GM12878 (cell line): ENCODE data around the gene POLR3A.

Source experiments
- ASH2L ChIP-seq: fragments of 300-600, 200-600 bp; sonication (generic); IDR thresholded peaks from 2 replicates; pipeline ENCODE4 v1.6.1; 2017; ENCODE audit warnings: low read depth, mild to moderate bottlenecking, borderline replicate concordance
- ATF7 ChIP-seq: fragments of 450-650 bp; IDR thresholded peaks from 2 replicates; pipeline ENCODE4 v1.6.1; 2016; ENCODE audit warnings: low read depth, mild to moderate bottlenecking
- CBFB ChIP-seq: IDR thresholded peaks from 2 replicates; pipeline ENCODE4 v1.6.1; 2016; ENCODE audit warnings: antibody characterized with exemption, low read depth
- CHD4 ChIP-seq: fragments of 200-600 bp; sonication (generic); IDR thresholded peaks from 2 replicates; pipeline ENCODE4 v1.6.1; 2016; ENCODE audit warnings: mild to moderate bottlenecking
- DPF2 ChIP-seq: fragments of 450-650 bp; IDR thresholded peaks from 2 replicates; pipeline ENCODE4 v1.6.1; 2017; ENCODE audit warnings: mild to moderate bottlenecking
- PKNOX1 ChIP-seq: fragments of 450-650 bp; IDR thresholded peaks from 2 replicates; pipeline ENCODE4 v1.6.1; 2016; ENCODE audit warnings: mild to moderate bottlenecking
- POLR2A ChIP-seq: IDR thresholded peaks from 2 replicates; pipeline ENCODE4 v1.6.1; 2011; ENCODE audit warnings: low read depth, mild to moderate bottlenecking, low read length
- POLR2AphosphoS5 ChIP-seq: IDR thresholded peaks from 2 replicates; pipeline ENCODE4 v1.6.1; 2011; ENCODE audit warnings: mild to moderate bottlenecking, low read length, inconsistent platforms
- SREBF1 ChIP-seq: IDR thresholded peaks from 2 replicates; pipeline ENCODE4 v1.6.1; 2012; ENCODE audit warnings: mild to moderate bottlenecking, low read length
- ZNF384 ChIP-seq: IDR thresholded peaks from 2 replicates; pipeline ENCODE4 v1.6.1; 2012; ENCODE audit warnings: low read depth, mild to moderate bottlenecking, low read length, improper control_type of control experiment, borderline replicate concordance
- TF ChIP-seq, protein P1 (sequence below), 3 experiments: IDR thresholded peaks in 2 of 3; conservative IDR thresholded peaks in 1 of 3; 2 replicates each; pipeline ENCODE4 v1.5.1; 2011; ENCODE audit warnings: low read depth in 3 of 3, low read length in 3 of 3, mild to moderate bottlenecking in 3 of 3, control low read depth in 2 of 3, moderate library complexity in 2 of 3, inconsistent platforms in 1 of 3, mixed read lengths in 1 of 3; ENCODE audit not compliant: control insufficient read depth in 2 of 3, insufficient read depth in 1 of 3; ENCODE audit errors: extremely low read depth in 1 of 3
- TF ChIP-seq, protein P2 (sequence below): fragments of 450-650 bp; IDR thresholded peaks from 2 replicates; pipeline ENCODE4 v1.6.1; 2017; ENCODE audit warnings: mild to moderate bottlenecking, moderate library complexity

DNA sequence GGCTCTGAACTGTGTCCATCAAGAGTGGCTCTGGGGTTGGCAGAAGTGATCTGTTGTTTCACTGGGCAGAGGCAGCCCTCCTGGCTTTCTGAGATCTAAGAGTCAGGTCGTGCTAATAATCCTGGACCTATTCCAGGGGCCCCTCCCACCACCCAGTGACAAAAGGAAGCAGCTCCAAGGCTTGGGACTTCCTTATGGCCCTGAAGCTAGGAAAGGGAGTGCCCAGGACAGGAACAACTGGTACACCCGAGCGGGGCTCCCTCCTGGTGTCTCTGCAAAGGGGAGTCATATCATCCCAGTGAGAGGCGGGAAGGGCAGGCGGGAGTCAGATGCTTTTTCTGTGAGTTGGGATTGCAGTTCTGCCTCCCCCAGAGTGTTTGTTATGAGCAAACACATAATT, 36.7 kb upstream of the POLR3A start:
- no peak for TF ChIP-seq POLR2AphosphoS5
- TF ChIP-seq ZNF384 = no peak
- TF ChIP-seq, protein P1, sequence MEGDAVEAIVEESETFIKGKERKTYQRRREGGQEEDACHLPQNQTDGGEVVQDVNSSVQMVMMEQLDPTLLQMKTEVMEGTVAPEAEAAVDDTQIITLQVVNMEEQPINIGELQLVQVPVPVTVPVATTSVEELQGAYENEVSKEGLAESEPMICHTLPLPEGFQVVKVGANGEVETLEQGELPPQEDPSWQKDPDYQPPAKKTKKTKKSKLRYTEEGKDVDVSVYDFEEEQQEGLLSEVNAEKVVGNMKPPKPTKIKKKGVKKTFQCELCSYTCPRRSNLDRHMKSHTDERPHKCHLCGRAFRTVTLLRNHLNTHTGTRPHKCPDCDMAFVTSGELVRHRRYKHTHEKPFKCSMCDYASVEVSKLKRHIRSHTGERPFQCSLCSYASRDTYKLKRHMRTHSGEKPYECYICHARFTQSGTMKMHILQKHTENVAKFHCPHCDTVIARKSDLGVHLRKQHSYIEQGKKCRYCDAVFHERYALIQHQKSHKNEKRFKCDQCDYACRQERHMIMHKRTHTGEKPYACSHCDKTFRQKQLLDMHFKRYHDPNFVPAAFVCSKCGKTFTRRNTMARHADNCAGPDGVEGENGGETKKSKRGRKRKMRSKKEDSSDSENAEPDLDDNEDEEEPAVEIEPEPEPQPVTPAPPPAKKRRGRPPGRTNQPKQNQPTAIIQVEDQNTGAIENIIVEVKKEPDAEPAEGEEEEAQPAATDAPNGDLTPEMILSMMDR (IDR thresholded peaks at IDR 0.05 in 2 of 3, conservative IDR thresholded peaks at IDR 0.05 in 1 of 3; ENCODE audit: control insufficient read depth in 2 of 3, extremely low read depth in 1 of 3, insufficient read depth in 1 of 3, low read depth in 3 of 3, low read length in 3 of 3) = no peak
- TF ChIP-seq CHD4 = no peak
- TF ChIP-seq CBFB = no peak
- no peak for TF ChIP-seq SREBF1
- no peak for TF ChIP-seq POLR2A
- no peak for TF ChIP-seq ASH2L
- no peak for TF ChIP-seq DPF2
- no peak for TF ChIP-seq ATF7
- TF ChIP-seq, protein P2, sequence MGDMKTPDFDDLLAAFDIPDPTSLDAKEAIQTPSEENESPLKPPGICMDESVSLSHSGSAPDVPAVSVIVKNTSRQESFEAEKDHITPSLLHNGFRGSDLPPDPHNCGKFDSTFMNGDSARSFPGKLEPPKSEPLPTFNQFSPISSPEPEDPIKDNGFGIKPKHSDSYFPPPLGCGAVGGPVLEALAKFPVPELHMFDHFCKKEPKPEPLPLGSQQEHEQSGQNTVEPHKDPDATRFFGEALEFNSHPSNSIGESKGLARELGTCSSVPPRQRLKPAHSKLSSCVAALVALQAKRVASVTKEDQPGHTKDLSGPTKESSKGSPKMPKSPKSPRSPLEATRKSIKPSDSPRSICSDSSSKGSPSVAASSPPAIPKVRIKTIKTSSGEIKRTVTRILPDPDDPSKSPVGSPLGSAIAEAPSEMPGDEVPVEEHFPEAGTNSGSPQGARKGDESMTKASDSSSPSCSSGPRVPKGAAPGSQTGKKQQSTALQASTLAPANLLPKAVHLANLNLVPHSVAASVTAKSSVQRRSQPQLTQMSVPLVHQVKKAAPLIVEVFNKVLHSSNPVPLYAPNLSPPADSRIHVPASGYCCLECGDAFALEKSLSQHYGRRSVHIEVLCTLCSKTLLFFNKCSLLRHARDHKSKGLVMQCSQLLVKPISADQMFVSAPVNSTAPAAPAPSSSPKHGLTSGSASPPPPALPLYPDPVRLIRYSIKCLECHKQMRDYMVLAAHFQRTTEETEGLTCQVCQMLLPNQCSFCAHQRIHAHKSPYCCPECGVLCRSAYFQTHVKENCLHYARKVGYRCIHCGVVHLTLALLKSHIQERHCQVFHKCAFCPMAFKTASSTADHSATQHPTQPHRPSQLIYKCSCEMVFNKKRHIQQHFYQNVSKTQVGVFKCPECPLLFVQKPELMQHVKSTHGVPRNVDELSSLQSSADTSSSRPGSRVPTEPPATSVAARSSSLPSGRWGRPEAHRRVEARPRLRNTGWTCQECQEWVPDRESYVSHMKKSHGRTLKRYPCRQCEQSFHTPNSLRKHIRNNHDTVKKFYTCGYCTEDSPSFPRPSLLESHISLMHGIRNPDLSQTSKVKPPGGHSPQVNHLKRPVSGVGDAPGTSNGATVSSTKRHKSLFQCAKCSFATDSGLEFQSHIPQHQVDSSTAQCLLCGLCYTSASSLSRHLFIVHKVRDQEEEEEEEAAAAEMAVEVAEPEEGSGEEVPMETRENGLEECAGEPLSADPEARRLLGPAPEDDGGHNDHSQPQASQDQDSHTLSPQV = no peak
- TF ChIP-seq PKNOX1 = no peak
